ENCODE data around the gene MDH2.

- no peak for TF ChIP-seq CTCF (IDR thresholded peaks at IDR 0.05; ENCODE audit: low read depth, low read length, poor library complexity, severe bottlenecking)
- TF ChIP-seq EZH2phosphoT487 (IDR thresholded peaks at IDR 0.05; ENCODE audit: borderline replicate concordance, low read length): no peak
Observed at GRCh38 chr7:76022026-76022780, 25.7 kb upstream of the MDH2 start.

Data from DOHH2 (cell line).